Natural killer cell (primary cell): Measurements from ENCODE around the gene PROM2. TPM values are rescaled to one million over a fixed set of nuclear protein-coding genes. Genes with fewer than 3 reads are reported as not detected.

Experiments used
- ATAC-seq, 3 donors: fragments of 150-1000 bp in 2 of 3; fragments of 200-7000 bp in 1 of 3; cut with Tn5 transposase; 1 replicate in 1 of 3; 2 replicates in 2 of 3; pipeline ENCODE4 v1.10.0; 2021; ENCODE audit warnings: mild to moderate bottlenecking in 2 of 3, moderate library complexity in 2 of 3
- DNase-seq, 2 donors: peaks; one replicate each; pipeline versions ENCODE4 v3.0.0 to v3.0.0-alpha.2; 2013 to 2021; ENCODE audit warnings: mixed read lengths in 1 of 2
- H3K27ac ChIP-seq: one replicate; pipeline ENCODE4 v1.5.1; 2013; ENCODE audit warnings: mild to moderate bottlenecking, low read length
- H3K27me3 ChIP-seq: one replicate; pipeline ENCODE4 v1.6.1; 2013; ENCODE audit warnings: low read length; ENCODE audit not compliant: control insufficient read depth, insufficient read depth
- H3K36me3 ChIP-seq: one replicate; pipeline ENCODE4 v1.6.1; 2013; ENCODE audit warnings: low read length; ENCODE audit not compliant: control insufficient read depth, insufficient read depth
- H3K4me1 ChIP-seq: one replicate; pipeline ENCODE4 v1.6.1; 2013; ENCODE audit warnings: low read length; ENCODE audit not compliant: control insufficient read depth, insufficient read depth
- H3K4me3 ChIP-seq: one replicate; pipeline ENCODE4 v1.5.1; 2013; ENCODE audit warnings: low read length
- H3K9me3 ChIP-seq: one replicate; pipeline ENCODE4 v1.6.1; 2013; ENCODE audit warnings: low read length; ENCODE audit not compliant: control insufficient read depth, insufficient read depth
- H3K27ac Mint-ChIP-seq, 2 donors: one replicate each; pipeline ENCODE4 v1.8.0; 2022; ENCODE audit warnings: mild to moderate bottlenecking in 2 of 2, mixed read lengths in 2 of 2, moderate library complexity in 1 of 2
- H3K27me3 Mint-ChIP-seq, 2 donors: one replicate each; pipeline ENCODE4 v1.8.0; 2022; ENCODE audit warnings: low read depth in 2 of 2, mixed read lengths in 2 of 2
- H3K36me3 Mint-ChIP-seq: one replicate; pipeline ENCODE4 v1.8.0; 2022; ENCODE audit warnings: mixed read lengths
- H3K4me1 Mint-ChIP-seq, 2 donors: one replicate each; pipeline ENCODE4 v1.8.0; 2022; ENCODE audit warnings: mixed read lengths in 2 of 2
- H3K4me3 Mint-ChIP-seq: one replicate; pipeline ENCODE4 v1.8.0; 2022; ENCODE audit warnings: mild to moderate bottlenecking, moderate library complexity, mixed read lengths
- H3K9me3 Mint-ChIP-seq, 2 donors: one replicate each; pipeline ENCODE4 v1.8.0; 2022; ENCODE audit warnings: mixed read lengths in 2 of 2
- CTCF ChIP-seq: fragments of 200-600 bp; IDR thresholded peaks from one replicate; pipeline ENCODE4 v1.8.0; 2022; ENCODE audit warnings: antibody characterized with exemption
- WGBS: methylation state at CpG from one replicate; pipeline ENCODE4 v1.1.7; 2013; ENCODE audit warnings: missing lambda C conversion rate; ENCODE audit not compliant: insufficient coverage; 5-methylcytosine and 5-hydroxymethylcytosine counted together
- intact Hi-C: fragments of 100-400 bp; cut with micrococcal nuclease; formaldehyde crosslinking; loops from one replicate; pipeline ENCODE4 v1.14.2; 2022
- total RNA-seq, 4 donors: library from RNA; stranded (reverse); fragments of 120-200 nt in 1 of 4; gene quantifications; one replicate each; pipeline versions ENCODE4 v1.2.3 to v1.2.4, GENCODE V29; 2013 to 2022

The PROM2 gene
- total RNA-seq, 3 donors from 2014 or later (not counting 1 experiment from before 2014, with no cell fraction given) = 0.64 to 1.1 (median 0.70) TPM

- ATAC-seq = no peak
- TF ChIP-seq CTCF = no peak
- no peak overlapping the region for H3K4me3 Mint-ChIP-seq
- H3K9me3 Mint-ChIP-seq = peaks cover 2% of the 10 kb centered on the region in 2 donors
- peaks cover 3% of the 10 kb centered on the region for H3K9me3 ChIP-seq
- H3K27ac Mint-ChIP-seq = no peak overlapping the region
- H3K27me3 Mint-ChIP-seq = peaks cover 0 to 3% of the 10 kb centered on the region in 2 donors
- no peak overlapping the region for H3K27ac ChIP-seq
- peaks cover 0 to 6% of the 10 kb centered on the region in 2 donors for H3K4me1 Mint-ChIP-seq
- no peaks in the 10 kb centered on the region for H3K36me3 ChIP-seq
- no peaks in the 10 kb centered on the region for H3K4me1 ChIP-seq
- WGBS = 68% methylated on average over 5 of the region's 5 CpGs
- no peak overlapping the region for H3K4me3 ChIP-seq
- no peak for DNase-seq
- intact Hi-C loops = no loop called here
- no peaks in the 10 kb centered on the region for H3K27me3 ChIP-seq
- H3K36me3 Mint-ChIP-seq = no peaks in the 10 kb centered on the region
Observed at GRCh38 chr2:95296011-95296410, 21.8 kb downstream of the PROM2 start.

- Mint-ChIP-seq H3K4me3 (no peak within 1 kb of the TSS), H3K9me3 (no peaks in the 10 kb centered on the region), H3K27me3 (peaks cover 0 to 3% of the 10 kb centered on the region in 2 donors), H3K4me1 (peaks cover 0 to 6% of the 10 kb centered on the region in 2 donors), H3K27ac (no peak within 1 kb of the TSS), H3K36me3 (no peaks in the 10 kb centered on the region)
- intact Hi-C loops = no loop called here
- DNase-seq (no peak), ATAC-seq (no peak)
- TF ChIP-seq CTCF = no peak
- H3K4me3 ChIP-seq = no peak within 1 kb of the TSS
- H3K36me3 ChIP-seq = no peaks in the 10 kb centered on the region
- no peaks in the 10 kb centered on the region for H3K9me3 ChIP-seq
- H3K27ac ChIP-seq = no peak within 1 kb of the TSS
- H3K4me1 ChIP-seq = no peaks in the 10 kb centered on the region
- H3K27me3 ChIP-seq = no peaks in the 10 kb centered on the region
- WGBS = 10% methylated on average over 13 of the region's 13 CpGs
Observed at GRCh38 chr2:95296880-95297487, 22.7 kb downstream of the PROM2 start, which contains the start of gene KCNIP3. TSS of gene KCNIP3 (plus strand) at chr2:95297347. CDS start at chr2:95297439, 92 bp downstream.

GRCh38 chr2:95297639-95298395 is 23.6 kb downstream of the PROM2 start:
- intact Hi-C loops = no loop called here
- H3K4me1 ChIP-seq = no peaks in the 10 kb centered on the region

More at GRCh38 chr2:95297639-95298395, 23.6 kb downstream of the PROM2 start:
- ATAC-seq (no peak), DNase-seq (no peak)
- Mint-ChIP-seq H3K9me3 (no peaks in the 10 kb centered on the region), H3K36me3 (no peaks in the 10 kb centered on the region), H3K4me3 (no peak overlapping the region), H3K27ac (no peak overlapping the region), H3K4me1 (peaks cover 0 to 6% of the 10 kb centered on the region in 2 donors), H3K27me3 (peaks cover 0 to 3% of the 10 kb centered on the region in 2 donors)
- WGBS = 84% methylated on average over 10 of the region's 11 CpGs
- no peaks in the 10 kb centered on the region for H3K36me3 ChIP-seq
- no peak overlapping the region for H3K4me3 ChIP-seq
- H3K9me3 ChIP-seq = no peaks in the 10 kb centered on the region
- no peak overlapping the region for H3K27ac ChIP-seq
- TF ChIP-seq CTCF = no peak
- H3K27me3 ChIP-seq = no peaks in the 10 kb centered on the region
